H1 (cell line): ENCODE results near the gene EFEMP2. TPM values are rescaled to one million over a fixed set of nuclear protein-coding genes. Genes with fewer than 3 reads are reported as not detected.

Experiments used
- CTCF ChIA-PET: fragments of 300-600 bp; sonication (Branson Sonifier 250); formaldehyde crosslinking; loops from one replicate; lab custom pipeline; 2021; ENCODE audit not compliant: partially characterized antibody; lab: Charles Lee
- POLR2A ChIA-PET: fragments of 300-600 bp; sonication (Branson Sonifier 250); formaldehyde crosslinking; loops from one replicate; lab custom pipeline; 2021; ENCODE audit warnings: inconsistent platforms; ENCODE audit not compliant: partially characterized antibody; lab: Charles Lee
- DNase-seq, 2 experiments: peaks; one replicate each; pipeline versions ENCODE4 v3.0.0 to v3.0.0-alpha.2; 2010 to 2022; ENCODE audit warnings: low spot score in 2 of 2, low read depth in 1 of 2, mixed read lengths in 1 of 2
- FAIRE-seq: peaks from 2 replicates; lab custom pipeline; 2011; peaks lifted over from hg19 to GRCh38; lab: Jason Lieb, UNC
- H2AFZ ChIP-seq: 2 replicates; pipeline ENCODE4 v1.8.1; 2012; ENCODE audit warnings: low read length, inconsistent platforms
- H2AK5ac ChIP-seq: 2 replicates; pipeline ENCODE4 v1.6.1; 2013; ENCODE audit warnings: low read depth, low read length
- H2BK120ac ChIP-seq: replicated peaks from 2 replicates; pipeline ENCODE3; 2013; ENCODE audit warnings: low read depth, low read length, inconsistent platforms
- H2BK12ac ChIP-seq: 2 replicates; pipeline ENCODE4 v1.6.1; 2013; ENCODE audit warnings: low read depth, low read length
- H2BK15ac ChIP-seq: 2 replicates; pipeline ENCODE4 v1.6.1; 2013; ENCODE audit warnings: low read length
- H2BK20ac ChIP-seq: 2 replicates; pipeline ENCODE4 v1.6.1; 2013; ENCODE audit warnings: low read length
- H2BK5ac ChIP-seq: 2 replicates; pipeline ENCODE4 v1.6.1; 2013; ENCODE audit warnings: low read depth, low read length
- H3K14ac ChIP-seq: 2 replicates; pipeline ENCODE4 v1.6.1; 2013; ENCODE audit warnings: inconsistent platforms; ENCODE audit not compliant: insufficient read length
- H3K18ac ChIP-seq: 2 replicates; pipeline ENCODE4 v1.6.1; 2013; ENCODE audit warnings: low read length; ENCODE audit errors: extremely low read depth
- H3K23ac ChIP-seq: 2 replicates; pipeline ENCODE4 v1.6.1; 2013; ENCODE audit warnings: inconsistent platforms; ENCODE audit not compliant: insufficient read length
- H3K23me2 ChIP-seq: 2 replicates; pipeline ENCODE4 v1.6.1; 2013; ENCODE audit warnings: low read depth, low read length
- H3K27ac ChIP-seq: 2 replicates; pipeline ENCODE4 v1.6.1; 2011; ENCODE audit warnings: low read depth, low read length, inconsistent platforms
- H3K27me3 ChIP-seq, 4 experiments: replicated peaks in 1 of 4; 1 replicate in 1 of 4; 2 replicates in 3 of 4; pipeline versions ENCODE4 v1.6.1 to v1.8.1; 2011 to 2013; ENCODE audit warnings: low read length in 3 of 4, mild to moderate bottlenecking in 3 of 4, inconsistent platforms in 2 of 4, mixed read lengths in 2 of 4, moderate library complexity in 1 of 4; ENCODE audit not compliant: control insufficient read depth in 3 of 4, insufficient read depth in 3 of 4; ENCODE audit errors: extremely low read depth in 1 of 4
- H3K36me3 ChIP-seq, 4 experiments: 2 replicates each; pipeline versions ENCODE4 v1.6.1 to v1.8.1; 2011 to 2013; ENCODE audit warnings: mild to moderate bottlenecking in 4 of 4, low read length in 3 of 4, moderate library complexity in 2 of 4, control low read depth in 1 of 4, inconsistent platforms in 1 of 4; ENCODE audit not compliant: insufficient read depth in 4 of 4, control insufficient read depth in 2 of 4
- H3K4ac ChIP-seq: replicated peaks from 2 replicates; pipeline ENCODE3; 2013; ENCODE audit warnings: low read length, low read depth, mixed read lengths, inconsistent platforms; ENCODE audit not compliant: insufficient read length
- H3K4me1 ChIP-seq, 4 experiments: replicated peaks in 1 of 4; 1 replicate in 1 of 4; 2 replicates in 3 of 4; pipeline versions ENCODE4 v1.6.1 to v1.8.1; 2011 to 2013; ENCODE audit warnings: low read length in 3 of 4, inconsistent platforms in 2 of 4, mixed read lengths in 1 of 4; ENCODE audit not compliant: insufficient read depth in 4 of 4, control insufficient read depth in 3 of 4
- H3K4me2 ChIP-seq, 2 experiments: 2 replicates each; pipeline versions ENCODE4 v1.6.1 to v1.8.1; 2011 to 2013; ENCODE audit warnings: low read depth in 2 of 2, low read length in 2 of 2, control low read depth in 1 of 2, inconsistent platforms in 1 of 2, mild to moderate bottlenecking in 1 of 2; ENCODE audit not compliant: insufficient read depth in 1 of 2
- H3K4me3 ChIP-seq, 4 experiments: fragments of 200-600, 300-600 bp in 1 of 4; sonication (generic), shearing (Covaris generic), sonication (Bioruptor Twin) in 1 of 4; 2 replicates each; pipeline versions ENCODE4 v1.5.1 to v1.8.1; 2011 to 2016; ENCODE audit warnings: low read length in 4 of 4, low read depth in 3 of 4, control low read depth in 2 of 4, inconsistent platforms in 2 of 4, mild to moderate bottlenecking in 2 of 4, mixed read lengths in 1 of 4, moderate library complexity in 1 of 4; ENCODE audit not compliant: insufficient read depth in 2 of 4; ENCODE audit errors: extremely low read depth in 1 of 4
- H3K56ac ChIP-seq: replicated peaks from 2 replicates; pipeline ENCODE3; 2013; ENCODE audit warnings: low read depth, mild to moderate bottlenecking, mixed read lengths, low read length, inconsistent platforms; ENCODE audit not compliant: insufficient read length
- H3K79me1 ChIP-seq: 2 replicates; pipeline ENCODE4 v1.6.1; 2013; ENCODE audit warnings: low read depth, low read length, control low read depth
- H3K79me2 ChIP-seq, 2 experiments: 2 replicates each; pipeline versions ENCODE4 v1.6.1 to v1.8.1; 2012 to 2013; ENCODE audit warnings: low read length in 2 of 2, mild to moderate bottlenecking in 2 of 2, inconsistent platforms in 1 of 2; ENCODE audit not compliant: insufficient read depth in 2 of 2, control insufficient read depth in 1 of 2
- H3K9ac ChIP-seq, 4 experiments: replicated peaks in 1 of 4; 1 replicate in 1 of 4; 2 replicates in 3 of 4; pipeline versions ENCODE4 v1.6.1 to v1.8.1; 2011 to 2013; ENCODE audit warnings: low read depth in 3 of 4, low read length in 3 of 4, control low read depth in 2 of 4, mild to moderate bottlenecking in 2 of 4, moderate library complexity in 2 of 4, inconsistent platforms in 1 of 4; ENCODE audit errors: extremely low read depth in 1 of 4
- H3K9me3 ChIP-seq, 2 experiments: 2 replicates each; pipeline versions ENCODE4 v1.6.1 to v1.8.1; 2012 to 2013; ENCODE audit warnings: mild to moderate bottlenecking in 2 of 2, moderate library complexity in 2 of 2, control low read depth in 1 of 2, inconsistent platforms in 1 of 2, low read depth in 1 of 2, low read length in 1 of 2, mixed read lengths in 1 of 2; ENCODE audit not compliant: insufficient read depth in 2 of 2
- H4K20me1 ChIP-seq, 2 experiments: replicated peaks in 1 of 2; 2 replicates each; pipeline versions ENCODE3 to v1.8.1; 2011 to 2013; ENCODE audit warnings: inconsistent platforms in 2 of 2, low read length in 2 of 2, mild to moderate bottlenecking in 1 of 2; ENCODE audit not compliant: insufficient read depth in 2 of 2, control insufficient read depth in 1 of 2
- H4K5ac ChIP-seq: 2 replicates; pipeline ENCODE4 v1.6.1; 2013; ENCODE audit warnings: low read length, low read depth, mixed read lengths, inconsistent platforms; ENCODE audit not compliant: insufficient read length
- H4K8ac ChIP-seq: 2 replicates; pipeline ENCODE4 v1.8.0; 2013; ENCODE audit warnings: mild to moderate bottlenecking, moderate library complexity, low read length, inconsistent platforms; ENCODE audit not compliant: insufficient read depth; ENCODE audit errors: extremely low read depth
- H4K91ac ChIP-seq: replicated peaks from 2 replicates; pipeline ENCODE3; 2013; ENCODE audit warnings: low read length, mixed read lengths, inconsistent platforms; ENCODE audit not compliant: insufficient read length
- CBX5 ChIP-seq: fragments of 300-800, 300-1000 bp; sonication (generic); IDR thresholded peaks from 2 replicates; pipeline ENCODE4 v1.7.1; 2016; ENCODE audit warnings: antibody characterized with exemption, low read length, low read depth
- CTBP2 ChIP-seq: IDR thresholded peaks from 2 replicates; pipeline ENCODE4 v1.7.0; 2011; ENCODE audit warnings: borderline replicate concordance, mild to moderate bottlenecking, moderate library complexity, mixed read lengths, low read length; ENCODE audit not compliant: insufficient read depth, insufficient read length
- HDAC6 ChIP-seq: IDR thresholded peaks from one replicate; pipeline ENCODE4 v1.7.1; 2012; ENCODE audit warnings: low read depth, mild to moderate bottlenecking, inconsistent platforms, low read length, moderate library complexity
- JUN ChIP-seq: IDR thresholded peaks from 2 replicates; pipeline ENCODE4 v1.6.1; 2011; ENCODE audit warnings: low read depth, mild to moderate bottlenecking, improper control_type of control experiment, low read length
- KDM4A ChIP-seq: IDR thresholded peaks from one replicate; pipeline ENCODE4 v1.7.1; 2012; ENCODE audit warnings: low read depth, mild to moderate bottlenecking, moderate library complexity, low read length, inconsistent platforms; ENCODE audit not compliant: severe bottlenecking
- NANOG ChIP-seq: IDR thresholded peaks from 2 replicates; pipeline ENCODE4 v1.6.1; 2011; ENCODE audit warnings: low read length, low read depth, mild to moderate bottlenecking, inconsistent platforms; ENCODE audit not compliant: insufficient read depth, poor library complexity, severe bottlenecking
- RBBP5 ChIP-seq: IDR thresholded peaks from 2 replicates; pipeline ENCODE4 v1.7.1; 2012; ENCODE audit warnings: low read depth, mild to moderate bottlenecking, inconsistent platforms, low read length, moderate library complexity, borderline replicate concordance
- SP1 ChIP-seq: IDR thresholded peaks from 2 replicates; pipeline ENCODE4 v1.6.1; 2011; ENCODE audit warnings: low read depth, low read length
- TAF1 ChIP-seq: IDR thresholded peaks from 2 replicates; pipeline ENCODE4 v1.6.1; 2011; ENCODE audit warnings: mild to moderate bottlenecking, low read depth, low read length
- TAF7 ChIP-seq: optimal IDR thresholded peaks from 2 replicates; pipeline ENCODE3; 2011; ENCODE audit warnings: low read depth, mild to moderate bottlenecking, inconsistent platforms, low read length, moderate library complexity, borderline replicate concordance
- TBP ChIP-seq: IDR thresholded peaks from 2 replicates; pipeline ENCODE4 v1.6.1; 2011; ENCODE audit warnings: low read depth, low read length, improper control_type of control experiment
- TEAD4 ChIP-seq: IDR thresholded peaks from 2 replicates; pipeline ENCODE4 v1.6.1; 2012; ENCODE audit warnings: low read depth, low read length, inconsistent platforms, mixed read lengths
- WGBS, 2 experiments: shearing (Covaris generic) in 1 of 2; methylation state at CpG; one replicate each; pipeline versions ENCODE4 v1.1.6 to v1.1.7; 2013 to 2015; ENCODE audit warnings: low lambda C conversion rate in 2 of 2, mixed read lengths in 2 of 2, inconsistent platforms in 1 of 2, low coverage in 1 of 2, missing lambda C conversion rate in 1 of 2; ENCODE audit not compliant: insufficient replicate concordance in 2 of 2, insufficient coverage in 1 of 2, insufficient read length in 1 of 2; ENCODE audit errors: extremely low coverage in 1 of 2, missing lambda C conversion rate in 1 of 2; 5-methylcytosine and 5-hydroxymethylcytosine counted together
- polyA plus RNA-seq, 7 experiments: library from polyadenylated mRNA; depleted of rRNA in 3 of 7; stranded (reverse) in 5 of 7; unstranded in 2 of 7; fragments of >200 nt in 5 of 7; fragments of 200-250 nt in 2 of 7; gene quantifications; 1 replicate in 5 of 7; 2 replicates in 1 of 7; 4 replicates in 1 of 7; pipeline versions ENCODE4 v1.2.1 to v1.2.3, GENCODE V29; 2011 to 2013; ENCODE audit warnings: missing spikeins in 2 of 7, mixed read lengths in 2 of 7
- total RNA-seq: library from RNA; stranded (reverse); fragmentation: NEBNext Ultra II Directional; extraction: Animal tissue kit (Norgen Biotek cat#: 25700); gene quantifications from 2 replicates; pipeline ENCODE4 v1.2.1, GENCODE V29; 2021
- TF ChIP-seq, protein P1 (sequence below): IDR thresholded peaks from 2 replicates; pipeline ENCODE4 v1.6.1; 2012; ENCODE audit warnings: inconsistent platforms

Gene EFEMP2
- total and polyA plus RNA-seq, 2 of the 8 experiments (the other 6 are each of a cell fraction or from before 2014, with no cell fraction given), result 8.8 to 17.2 TPM

DNA sequence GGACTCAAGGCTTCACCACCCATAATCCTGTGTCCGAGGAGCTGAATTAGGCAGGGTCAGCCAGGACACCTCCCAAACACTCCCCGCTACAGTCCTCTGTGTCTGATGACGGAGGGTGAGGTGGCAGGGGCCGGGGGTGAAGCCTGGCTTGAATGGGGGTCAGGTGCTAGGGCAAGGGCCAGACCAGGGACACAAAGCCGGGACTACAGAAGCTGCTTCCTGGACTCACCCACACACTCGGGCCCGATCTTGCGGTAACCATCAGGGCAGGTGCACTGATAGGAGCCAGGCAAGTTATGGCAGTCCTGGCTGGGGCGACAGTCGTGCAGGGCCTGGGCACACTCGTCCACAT, 2.3 kb downstream of the EFEMP2 start:
- POLR2A ChIA-PET, result interaction anchor here (38.3 to 39.7 kb wide), 2 partner anchors 5 to 14 kb away, joined by 1071 read pairs; partner anchors contain the start of genes CCDC85B, CFL1, CTSW and EFEMP2
- Histone ChIP-seq H3K4me3 (no peak overlapping the region), H3K4me1 (peaks cover 0 to 10% (median 3%) of the 10 kb centered on the region in 4 experiments; a peak in 5 of 7 replicates), H3K18ac (no peak overlapping the region), H3K56ac (no peak overlapping the region), H2BK12ac (0 out of 2 replicates have a peak overlapping the region, but pooled peaks have one; percentile 27), H3K9me3 (no peaks in the 10 kb centered on the region), H4K91ac (no peak overlapping the region), H3K36me3 (peaks cover 0 to 3% (median 0%) of the 10 kb centered on the region in 4 experiments; a peak in 3 of 8 replicates), H2BK120ac (no peak overlapping the region), H2BK15ac (no peak overlapping the region), H4K8ac (no peak overlapping the region), H3K14ac (no peak overlapping the region), H2AK5ac (no peak overlapping the region), H3K4ac (no peak overlapping the region), H3K79me1 (no peaks in the 10 kb centered on the region; the same call in 1 of the 2 replicates), H2AFZ (no peak overlapping the region), H3K79me2 (no peaks in the 10 kb centered on the region), H2BK5ac (no peak overlapping the region), H3K9ac (no peak overlapping the region), H3K23ac (no peak overlapping the region), H4K20me1 (peaks cover 0 to 2% of the 10 kb centered on the region in 2 experiments), H2BK20ac (no peak overlapping the region), H3K4me2 (no peak overlapping the region), H4K5ac (no peak overlapping the region), H3K27me3 (peaks cover 0 to 32% (median 15%) of the 10 kb centered on the region in 4 experiments; a peak in 4 of 7 replicates), H3K27ac (no peak overlapping the region), H3K23me2 (peaks cover 9% of the 10 kb centered on the region; the same call in 1 of the 2 replicates)
- CTCF ChIA-PET, result interaction anchor here (3.0 to 8.9 kb wide), 4 partner anchors 10 to 18 kb away, joined by 15 to 210 read pairs (median 78); partner anchors contain the start of genes CCDC85B, CFL1, CTSW and FIBP
- no peak for FAIRE-seq
- WGBS, 2 experiments, result 93% methylated on average over 11 of the region's 11 CpGs; no CpG with 5 or more reads in 1 of the 2 experiments
- no peak for DNase-seq
- TF ChIP-seq CBX5 (no peak), HDAC6 (no peak), TEAD4 (no peak), KDM4A (no peak), TBP (no peak), NANOG (no peak), CTBP2 (no peak), TAF7 (no peak), TAF1 (no peak), RBBP5 (no peak), SP1 (no peak), JUN (no peak)
- TF ChIP-seq, protein P1, sequence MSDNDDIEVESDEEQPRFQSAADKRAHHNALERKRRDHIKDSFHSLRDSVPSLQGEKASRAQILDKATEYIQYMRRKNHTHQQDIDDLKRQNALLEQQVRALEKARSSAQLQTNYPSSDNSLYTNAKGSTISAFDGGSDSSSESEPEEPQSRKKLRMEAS, result no peak
